GM12878 (cell line): Measurements from ENCODE around the gene HECTD4. TPM values are rescaled to one million over a fixed set of nuclear protein-coding genes. Genes with fewer than 3 reads are reported as not detected.

Experiments
- ATAC-seq: fragments of 200-7000 bp; cut with Tn5 transposase; 3 replicates; pipeline ENCODE4 v1.9.1; 2020; ENCODE audit warnings: mild to moderate bottlenecking, moderate library complexity
- BruUV-seq: library from RNA; stranded (reverse); fragments of 400-500 nt; replicated peaks from 2 replicates; lab custom pipeline; 2021; lab: Mats Ljungman, UMichigan
- CTCF ChIA-PET: fragments of 300-600 bp; sonication (Branson Sonifier 250); formaldehyde crosslinking; extraction: SDS; loops from one replicate; lab custom pipeline; 2021; ENCODE audit warnings: inconsistent platforms; lab: Yijun Ruan, JAX
- POLR2A ChIA-PET: fragments of 350-600 bp; formaldehyde crosslinking; extraction: SDS; loops from one replicate; lab custom pipeline; 2021; ENCODE audit warnings: inconsistent platforms; lab: Charles Lee
- RAD21 ChIA-PET: fragments of 300-600 bp; sonication (Branson Sonifier 250); formaldehyde crosslinking; loops from one replicate; lab custom pipeline; 2023; ENCODE audit warnings: antibody characterized with exemption; ENCODE audit not compliant: unreplicated experiment; lab: Charles Lee
- SMC1A ChIA-PET: fragments of 300-600 bp; sonication (Branson Sonifier 250); formaldehyde crosslinking; loops from one replicate; lab custom pipeline; 2023; ENCODE audit not compliant: unreplicated experiment, uncharacterized antibody; lab: Charles Lee
- DNase-seq: peaks from one replicate; pipeline ENCODE4 v3.0.0-alpha.2; 2011; ENCODE audit warnings: low read depth, low spot score
- FAIRE-seq: peaks from 3 replicates; lab custom pipeline; 2011; peaks lifted over from hg19 to GRCh38; lab: Jason Lieb, UNC
- H2AFZ ChIP-seq: 2 replicates; pipeline ENCODE4 v1.6.0; 2011; ENCODE audit warnings: low read depth, low read length, control low read depth; ENCODE audit not compliant: control insufficient read depth
- H3K27ac ChIP-seq: 2 replicates; pipeline ENCODE4 v1.5.1; 2011; ENCODE audit warnings: control low read depth; ENCODE audit not compliant: control insufficient read depth, insufficient read depth
- H3K27me3 ChIP-seq, 2 experiments: replicated peaks in 1 of 2; 2 replicates each; pipeline versions ENCODE4 v1.6.0 to v1.6.1; 2011; ENCODE audit warnings: low read length in 1 of 2; ENCODE audit not compliant: control insufficient read depth in 2 of 2, insufficient read depth in 2 of 2
- H3K36me3 ChIP-seq, 2 experiments: 2 replicates each; pipeline ENCODE4 v1.5.1; 2011; ENCODE audit warnings: low read length in 1 of 2; ENCODE audit not compliant: control insufficient read depth in 2 of 2, insufficient read depth in 2 of 2
- H3K4me1 ChIP-seq: 2 replicates; pipeline ENCODE4 v1.6.1; 2011; ENCODE audit warnings: mild to moderate bottlenecking, low read length, moderate library complexity, mixed read lengths; ENCODE audit not compliant: control insufficient read depth, insufficient read depth
- H3K4me2 ChIP-seq: 2 replicates; pipeline ENCODE4 v1.6.0; 2011; ENCODE audit warnings: control low read depth; ENCODE audit not compliant: control insufficient read depth, insufficient read depth
- H3K4me3 ChIP-seq: fragments of 200-600 bp; sonication (generic); 2 replicates; pipeline ENCODE4 v1.5.1; 2016
- H3K79me2 ChIP-seq: 2 replicates; pipeline ENCODE4 v1.6.0; 2011; ENCODE audit warnings: low read length; ENCODE audit not compliant: control insufficient read depth, insufficient read depth
- H3K9ac ChIP-seq: 2 replicates; pipeline ENCODE4 v1.8.0; 2011; ENCODE audit warnings: low read length, control low read depth, mixed read lengths; ENCODE audit not compliant: control insufficient read depth, insufficient read depth
- H3K9me3 ChIP-seq: replicated peaks from 3 replicates; pipeline ENCODE4 v1.5.1; 2011; ENCODE audit warnings: mild to moderate bottlenecking, low read length; ENCODE audit not compliant: control insufficient read depth, insufficient read depth
- H4K20me1 ChIP-seq: 2 replicates; pipeline ENCODE4 v1.6.0; 2011; ENCODE audit not compliant: control insufficient read depth, insufficient read depth
- CEBPB ChIP-seq, 2 experiments: fragments of 150-350 bp in 1 of 2; IDR thresholded peaks; 2 replicates each; pipeline ENCODE4 v1.6.1; 2012 to 2014; ENCODE audit warnings: low read depth in 2 of 2, low read length in 2 of 2, borderline replicate concordance in 1 of 2, inconsistent platforms in 1 of 2
- MEF2B ChIP-seq: fragments of 450-650 bp; IDR thresholded peaks from 2 replicates; pipeline ENCODE4 v1.6.1; 2018; ENCODE audit warnings: mild to moderate bottlenecking, moderate library complexity; ENCODE audit not compliant: partially characterized antibody, poor library complexity, severe bottlenecking
- POU2F2 ChIP-seq: IDR thresholded peaks from 3 replicates; pipeline ENCODE4 v1.6.1; 2011; ENCODE audit warnings: low read depth, mild to moderate bottlenecking, low read length, borderline replicate concordance
- SIX5 ChIP-seq: IDR thresholded peaks from 2 replicates; pipeline ENCODE4 v1.6.1; 2011; ENCODE audit warnings: mild to moderate bottlenecking, low read depth, low read length, moderate library complexity; ENCODE audit not compliant: severe bottlenecking
- SP1 ChIP-seq: IDR thresholded peaks from one replicate; pipeline ENCODE4 v1.6.1; 2011; ENCODE audit warnings: low read depth, low read length
- USF2 ChIP-seq: IDR thresholded peaks from 2 replicates; pipeline ENCODE4 v1.6.1; 2011; ENCODE audit warnings: low read depth, low read length, improper control_type of control experiment, borderline replicate concordance
- YBX1 ChIP-seq: fragments of 450-650 bp; IDR thresholded peaks from 2 replicates; pipeline ENCODE4 v1.6.1; 2016; ENCODE audit warnings: antibody characterized with exemption
- ZBTB11 ChIP-seq: fragments of 450-650 bp; formaldehyde crosslinking; IDR thresholded peaks from 2 replicates; pipeline ENCODE4 v1.5.0; 2022; ENCODE audit warnings: mild to moderate bottlenecking, missing genetic modification characterization
- WGBS: methylation state at CpG from one replicate; pipeline ENCODE4 v1.1.6; 2016; ENCODE audit warnings: low lambda C conversion rate; ENCODE audit not compliant: insufficient replicate concordance, insufficient coverage; ENCODE audit errors: missing lambda C conversion rate; 5-methylcytosine and 5-hydroxymethylcytosine counted together
- in situ Hi-C: fragments of 300-500 bp; cut with MboI; formaldehyde crosslinking; loops from 9 replicates; pipeline ENCODE4 v1.14.3; 2018; ENCODE audit warnings: mixed read lengths
- intact Hi-C: fragments of 100-400 bp; cut with micrococcal nuclease; formaldehyde crosslinking; loops from one replicate; pipeline ENCODE4 v1.14.2; 2022; ENCODE audit not compliant: unreplicated experiment
- polyA plus RNA-seq, 11 experiments: library from polyadenylated mRNA; depleted of rRNA in 4 of 11; unstranded in 6 of 11; stranded (reverse) in 5 of 11; fragments of >200 nt; fragmentation: Nextera tagmentation in 4 of 11; fragmentation: Illumina TruSeq in 1 of 11; extraction: Ambion mirVana in 4 of 11; extraction: Trizol in 1 of 11; gene quantifications; 1 replicate in 1 of 11; 2 replicates in 10 of 11; pipeline versions ENCODE4 v1.2.1 to v1.2.3, GENCODE V29; 2011 to 2016; ENCODE audit warnings: inconsistent platforms in 2 of 11, missing spikeins in 2 of 11, low read depth in 1 of 11
- total RNA-seq, 4 experiments: library from RNA; depleted of rRNA in 3 of 4; stranded (reverse); fragments of >200 nt in 3 of 4; fragmentation: Illumina TruSeq in 1 of 4; extraction: Trizol in 1 of 4; gene quantifications; 2 replicates each; pipeline versions ENCODE4 v1.2.1 to v1.2.3, GENCODE V29; 2013 to 2021

The HECTD4 gene
- total and polyA plus RNA-seq, 10 of the 15 experiments (the other 5 are each of a cell fraction or from before 2014, with no cell fraction given): 5.8 to 43.9 (median 17.9) TPM

- ATAC-seq: no peak
- WGBS: 90% methylated on average over 1 of the region's 1 CpG
- no peak for TF ChIP-seq CEBPB (IDR thresholded peaks at IDR 0.05; ENCODE audit: borderline replicate concordance in 1 of 2, low read depth in 2 of 2, low read length in 2 of 2)
- H4K20me1 ChIP-seq: no peaks in the 10 kb centered on the region
- DNase-seq: no peak
- no peak for FAIRE-seq
- RAD21 ChIA-PET: interaction anchor here (0.5 kb wide), 1 partner anchor 232 kb away, joined by 3 read pairs; no protein-coding TSS in a partner anchor
- H3K27ac ChIP-seq: no peak overlapping the region
- POLR2A ChIA-PET: interaction anchor here (0.6 to 1.7 kb wide), 3 partner anchors 15 to 91 kb away, joined by 4 to 8 read pairs (median 7); no protein-coding TSS in a partner anchor
- no peaks in the 10 kb centered on the region for H3K4me1 ChIP-seq
- peaks cover 10 to 29% of the 10 kb centered on the region in 2 experiments for H3K36me3 ChIP-seq
- no peaks in the 10 kb centered on the region for H3K27me3 ChIP-seq
- H3K9ac ChIP-seq: no peak overlapping the region
- intact Hi-C loops (no loop called here), in situ Hi-C loops (no loop called here)
- no peaks in the 10 kb centered on the region; the same call in 2 of the 3 replicates for H3K9me3 ChIP-seq
- no peak overlapping the region for H3K4me3 ChIP-seq
- CTCF ChIA-PET: interaction anchor here (0.7 kb wide), 1 partner anchor 308 kb away, joined by 3 read pairs; no protein-coding TSS in a partner anchor
- no TSS peak for BruUV-seq
- H3K79me2 ChIP-seq: no peaks in the 10 kb centered on the region
- SMC1A ChIA-PET: interaction anchor here (1.0 kb wide), 2 partner anchors 15 to 21 kb away, joined by 3 read pairs; partner anchors contain the start of gene TRAFD1
- no peak overlapping the region for H3K4me2 ChIP-seq
- H2AFZ ChIP-seq: no peak overlapping the region
These were observed 236.1 kb downstream of the HECTD4 start for GRCh38 chr12:112146123-112146522.

GRCh38 chr12:112140728-112141127, 241.5 kb downstream of the HECTD4 start:
- H3K4me1 ChIP-seq: no peaks in the 10 kb centered on the region
- intact Hi-C loops: no loop called here
- H4K20me1 ChIP-seq: no peaks in the 10 kb centered on the region
- TF ChIP-seq MEF2B: no peak
- TF ChIP-seq POU2F2: no peak
- no peak for TF ChIP-seq SIX5
- TF ChIP-seq ZBTB11 (CRISPR knock-in tag): no peak
- no peak for TF ChIP-seq SP1
- no peak for TF ChIP-seq USF2
- TF ChIP-seq YBX1: no peak
- H3K4me3 ChIP-seq: no peak overlapping the region
- ChIA-PET POLR2A (interaction anchor here (0.7 kb wide), 1 partner anchor 22 kb away, joined by 3 read pairs; no protein-coding TSS in a partner anchor), SMC1A (interaction anchor here (1.9 kb wide), 1 partner anchor 10 kb away, joined by 11 read pairs; no protein-coding TSS in a partner anchor), RAD21 (no interaction called here), CTCF (no interaction called here)
- BruUV-seq: no TSS peak
- no peak overlapping the region for H3K4me2 ChIP-seq
- H3K27me3 ChIP-seq: no peaks in the 10 kb centered on the region
- H3K79me2 ChIP-seq: no peaks in the 10 kb centered on the region
- ATAC-seq: no peak
- DNase-seq: no peak
- no peaks in the 10 kb centered on the region for H3K9me3 ChIP-seq
- peaks cover 9 to 33% of the 10 kb centered on the region in 2 experiments for H3K36me3 ChIP-seq
- H2AFZ ChIP-seq: no peak overlapping the region
- WGBS: 98% methylated on average over 5 of the region's 5 CpGs
- no peak overlapping the region for H3K9ac ChIP-seq
- in situ Hi-C loops: no loop called here
- H3K27ac ChIP-seq: no peak overlapping the region
- FAIRE-seq: no peak
